SK-N-SH (cell line): Measurements from ENCODE around the gene TXNRD2. TPM values are rescaled to one million over a fixed set of nuclear protein-coding genes. Genes with fewer than 3 reads are reported as not detected.

ENCODE experiments used
- CTCF ChIA-PET: fragments of 300-600, 350-600 bp; formaldehyde crosslinking; extraction: SDS; loops from one replicate; lab custom pipeline; 2021; lab: Yijun Ruan, JAX
- POLR2A ChIA-PET: fragments of 350-600 bp; sonication (Branson Sonifier 250); formaldehyde crosslinking; extraction: SDS; loops from one replicate; lab custom pipeline; 2020; ENCODE audit warnings: antibody characterized with exemption, inconsistent platforms; lab: Yijun Ruan, JAX
- DNase-seq: peaks from one replicate; pipeline ENCODE4 v3.0.0; 2012
- H2AFZ ChIP-seq: fragments of 200-600 bp; sonication (generic); 2 replicates; pipeline ENCODE4 v1.8.1; 2016; ENCODE audit warnings: antibody characterized with exemption, mild to moderate bottlenecking, low read depth
- H3F3A ChIP-seq: fragments of 200-600 bp; sonication (generic); replicated peaks from 2 replicates; pipeline ENCODE3; 2016; ENCODE audit warnings: antibody characterized with exemption, mild to moderate bottlenecking; ENCODE audit not compliant: insufficient read depth
- H3K27ac ChIP-seq, 2 experiments: fragments of 200-500 bp in 1 of 2; fragments of 200-600 bp in 1 of 2; sonication (Bioruptor generic) in 1 of 2; sonication (generic), shearing (Covaris generic) in 1 of 2; 2 replicates each; pipeline versions ENCODE4 v1.5.1 to v1.6.1; 2014 to 2016; ENCODE audit warnings: low read depth in 2 of 2, inconsistent platforms in 1 of 2, low read length in 1 of 2, mild to moderate bottlenecking in 1 of 2, mixed read lengths in 1 of 2
- H3K27me3 ChIP-seq: fragments of 200-600 bp; sonication (generic), shearing (Covaris generic); 2 replicates; pipeline ENCODE4 v1.6.1; 2016; ENCODE audit warnings: mixed run types; ENCODE audit not compliant: insufficient read depth
- H3K36me3 ChIP-seq, 2 experiments: fragments of 200-500 bp in 1 of 2; fragments of 200-600 bp in 1 of 2; sonication (Bioruptor generic) in 1 of 2; sonication (generic) in 1 of 2; replicated peaks in 1 of 2; 2 replicates each; pipeline versions ENCODE3 to v1.5.1; 2014 to 2016; ENCODE audit warnings: low read length in 1 of 2, mild to moderate bottlenecking in 1 of 2; ENCODE audit not compliant: insufficient read depth in 2 of 2, control insufficient read depth in 1 of 2
- H3K4me1 ChIP-seq, 2 experiments: fragments of 200-500 bp in 1 of 2; fragments of 200-600 bp in 1 of 2; sonication (Bioruptor generic) in 1 of 2; sonication (generic), shearing (Covaris generic) in 1 of 2; 2 replicates each; pipeline versions ENCODE4 v1.5.1 to v1.6.1; 2014 to 2016; ENCODE audit warnings: low read depth in 1 of 2, low read length in 1 of 2, mixed run types in 1 of 2; ENCODE audit not compliant: insufficient read depth in 2 of 2, control insufficient read depth in 1 of 2
- H3K4me2 ChIP-seq: fragments of 200-600 bp; sonication (generic), shearing (Covaris generic); 2 replicates; pipeline ENCODE4 v1.6.1; 2017; ENCODE audit warnings: mixed run types
- H3K4me3 ChIP-seq, 2 experiments: fragments of 200-500 bp in 1 of 2; fragments of 200-600 bp in 1 of 2; sonication (Bioruptor generic) in 1 of 2; sonication (generic), shearing (Covaris generic) in 1 of 2; 2 replicates each; pipeline versions ENCODE4 v1.5.1 to v1.8.1; 2014 to 2016; ENCODE audit warnings: low read depth in 2 of 2, inconsistent platforms in 1 of 2, low read length in 1 of 2, mild to moderate bottlenecking in 1 of 2, mixed read lengths in 1 of 2, moderate library complexity in 1 of 2
- H3K79me2 ChIP-seq: fragments of 200-600 bp; sonication (generic); 2 replicates; pipeline ENCODE4 v1.8.1; 2017; ENCODE audit warnings: mild to moderate bottlenecking; ENCODE audit not compliant: insufficient read depth
- H3K9ac ChIP-seq: fragments of 200-600 bp; sonication (generic); 2 replicates; pipeline ENCODE4 v1.6.1; 2017; ENCODE audit warnings: mixed run types
- H3K9me2 ChIP-seq: fragments of 200-600 bp; sonication (generic); 2 replicates; pipeline ENCODE4 v1.6.1; 2017; ENCODE audit warnings: mixed run types
- H3K9me3 ChIP-seq: fragments of 200-600 bp; sonication (generic); 2 replicates; pipeline ENCODE4 v1.6.1; 2017; ENCODE audit warnings: mixed run types, mild to moderate bottlenecking, moderate library complexity
- H4K20me1 ChIP-seq: fragments of 200-600 bp; sonication (generic); 2 replicates; pipeline ENCODE4 v1.6.1; 2017; ENCODE audit warnings: mild to moderate bottlenecking, mixed run types; ENCODE audit not compliant: insufficient read depth
- CHD2 ChIP-seq: fragments of 150-350 bp; IDR thresholded peaks from 2 replicates; pipeline ENCODE4 v1.6.1; 2018; ENCODE audit warnings: low read length; ENCODE audit not compliant: partially characterized antibody
- EP300 ChIP-seq, 2 experiments: IDR thresholded peaks; 2 replicates each; pipeline versions ENCODE4 v1.4.0 to v1.6.1; 2012; ENCODE audit warnings: borderline replicate concordance in 1 of 2, low read depth in 1 of 2, low read length in 1 of 2
- FOSL2 ChIP-seq: IDR thresholded peaks from 2 replicates; pipeline ENCODE4 v1.4.0; 2012; ENCODE audit warnings: low read depth, mild to moderate bottlenecking, moderate library complexity, borderline replicate concordance
- FOXJ3 ChIP-seq: sonication (generic); formaldehyde crosslinking; IDR thresholded peaks from 2 replicates; pipeline ENCODE4 v1.5.1; 2020; ENCODE audit warnings: mild to moderate bottlenecking, missing genetic modification reagents
- FOXM1 ChIP-seq: IDR thresholded peaks from 2 replicates; pipeline ENCODE4 v1.4.0; 2012; ENCODE audit warnings: low read depth, mild to moderate bottlenecking
- GABPA ChIP-seq: IDR thresholded peaks from 2 replicates; pipeline ENCODE4 v1.4.0; 2012; ENCODE audit warnings: low read depth, mild to moderate bottlenecking
- GATA2 ChIP-seq: sonication (generic); formaldehyde crosslinking; IDR thresholded peaks from 2 replicates; pipeline ENCODE4 v1.5.0; 2020; ENCODE audit warnings: mild to moderate bottlenecking, missing genetic modification reagents
- JUND ChIP-seq: IDR thresholded peaks from 2 replicates; pipeline ENCODE4 v1.4.0; 2012
- MXI1 ChIP-seq: IDR thresholded peaks from 2 replicates; pipeline ENCODE4 v1.6.1; 2012; ENCODE audit warnings: mild to moderate bottlenecking, low read depth, low read length, improper control_type of control experiment
- POLR2AphosphoS5 ChIP-seq: IDR thresholded peaks from 2 replicates; pipeline ENCODE4 v1.6.1; 2012; ENCODE audit warnings: low read depth, low read length
- RXRA ChIP-seq: IDR thresholded peaks from 2 replicates; pipeline ENCODE4 v1.4.0; 2012; ENCODE audit warnings: low read depth, mild to moderate bottlenecking, borderline replicate concordance
- SIN3A ChIP-seq: IDR thresholded peaks from 2 replicates; pipeline ENCODE4 v1.6.1; 2012; ENCODE audit warnings: low read depth, mild to moderate bottlenecking, low read length, moderate library complexity, borderline replicate concordance
- SMC3 ChIP-seq: IDR thresholded peaks from 2 replicates; pipeline ENCODE4 v1.6.1; 2012; ENCODE audit warnings: low read depth, low read length, improper control_type of control experiment
- TAF1 ChIP-seq: IDR thresholded peaks from 2 replicates; pipeline ENCODE4 v1.6.1; 2012; ENCODE audit warnings: low read depth, mild to moderate bottlenecking, low read length, moderate library complexity, borderline replicate concordance
- TCF12 ChIP-seq: IDR thresholded peaks from 2 replicates; pipeline ENCODE4 v1.4.0; 2012
- YY1 ChIP-seq: IDR thresholded peaks from 2 replicates; pipeline ENCODE4 v1.4.0; 2012; ENCODE audit warnings: low read depth, mild to moderate bottlenecking
- WGBS: methylation state at CpG from one replicate; pipeline ENCODE4 v1.1.6; 2017; ENCODE audit warnings: low lambda C conversion rate; 5-methylcytosine and 5-hydroxymethylcytosine counted together
- polyA plus RNA-seq, 3 experiments: library from polyadenylated mRNA; depleted of rRNA; stranded (reverse); fragments of >200 nt; gene quantifications; 2 replicates each; pipeline ENCODE4 v1.2.3, GENCODE V29; 2012
- TF ChIP-seq, protein P1 (sequence below): IDR thresholded peaks from 2 replicates; pipeline ENCODE4; 2012
- TF ChIP-seq, protein P2 (sequence below): fragments of 200-600 bp; sonication (generic); IDR thresholded peaks from 2 replicates; pipeline ENCODE4 v1.6.1; 2017; ENCODE audit warnings: antibody characterized with exemption, mild to moderate bottlenecking, moderate library complexity
- TF ChIP-seq, protein P3 (sequence below): IDR thresholded peaks from 2 replicates; pipeline ENCODE4 v1.4.0; 2012; ENCODE audit warnings: low read depth, borderline replicate concordance

Gene TXNRD2
- polyA plus RNA-seq, 1 of the 3 experiments (the other 2 are of a cell fraction), result 34.7 TPM

DNA sequence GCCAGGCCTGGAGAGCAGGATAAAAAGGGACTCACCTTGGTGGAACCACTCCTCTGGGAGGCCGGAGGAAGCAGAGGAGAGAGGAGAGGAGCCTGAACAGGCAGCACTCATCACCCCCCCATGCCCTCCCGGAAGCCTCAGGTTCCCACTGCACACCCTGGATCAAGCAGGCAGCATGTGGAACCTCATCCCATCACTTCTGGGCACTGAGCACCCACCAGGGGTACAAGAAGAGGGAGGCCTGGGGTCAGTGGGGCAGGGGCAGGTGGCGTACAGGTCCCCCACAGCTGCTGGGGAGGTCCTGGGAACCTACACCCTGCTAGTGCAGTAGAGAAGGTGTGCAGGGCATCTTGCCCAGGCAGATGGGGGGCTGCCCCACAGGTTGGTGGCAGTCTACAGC, 35.1 kb upstream of the TXNRD2 start:
- Histone ChIP-seq H3K9me3 (no peaks in the 10 kb centered on the region), H3K79me2 (no peaks in the 10 kb centered on the region), H3F3A (no peaks in the 10 kb centered on the region), H3K9ac (no peak overlapping the region), H3K27me3 (no peaks in the 10 kb centered on the region), H3K4me3 (no peak overlapping the region), H4K20me1 (no peaks in the 10 kb centered on the region), H3K4me1 (peaks cover 0 to 25% of the 10 kb centered on the region in 2 experiments; a peak in 1 of 4 replicates), H3K4me2 (no peak overlapping the region), H3K27ac (no peak overlapping the region), H3K36me3 (peaks cover 0 to 57% of the 10 kb centered on the region in 2 experiments), H2AFZ (no peak overlapping the region), H3K9me2 (no peaks in the 10 kb centered on the region)
- no peak for TF ChIP-seq RXRA
- no peak for TF ChIP-seq GATA2 (CRISPR knock-in tag)
- no peak for TF ChIP-seq TCF12
- no peak for TF ChIP-seq CHD2
- TF ChIP-seq, protein P1, sequence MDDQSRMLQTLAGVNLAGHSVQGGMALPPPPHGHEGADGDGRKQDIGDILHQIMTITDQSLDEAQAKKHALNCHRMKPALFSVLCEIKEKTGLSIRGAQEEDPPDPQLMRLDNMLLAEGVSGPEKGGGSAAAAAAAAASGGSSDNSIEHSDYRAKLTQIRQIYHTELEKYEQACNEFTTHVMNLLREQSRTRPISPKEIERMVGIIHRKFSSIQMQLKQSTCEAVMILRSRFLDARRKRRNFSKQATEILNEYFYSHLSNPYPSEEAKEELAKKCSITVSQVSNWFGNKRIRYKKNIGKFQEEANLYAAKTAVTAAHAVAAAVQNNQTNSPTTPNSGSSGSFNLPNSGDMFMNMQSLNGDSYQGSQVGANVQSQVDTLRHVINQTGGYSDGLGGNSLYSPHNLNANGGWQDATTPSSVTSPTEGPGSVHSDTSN, result no peak
- TF ChIP-seq FOSL2, result no peak
- TF ChIP-seq, protein P2, sequence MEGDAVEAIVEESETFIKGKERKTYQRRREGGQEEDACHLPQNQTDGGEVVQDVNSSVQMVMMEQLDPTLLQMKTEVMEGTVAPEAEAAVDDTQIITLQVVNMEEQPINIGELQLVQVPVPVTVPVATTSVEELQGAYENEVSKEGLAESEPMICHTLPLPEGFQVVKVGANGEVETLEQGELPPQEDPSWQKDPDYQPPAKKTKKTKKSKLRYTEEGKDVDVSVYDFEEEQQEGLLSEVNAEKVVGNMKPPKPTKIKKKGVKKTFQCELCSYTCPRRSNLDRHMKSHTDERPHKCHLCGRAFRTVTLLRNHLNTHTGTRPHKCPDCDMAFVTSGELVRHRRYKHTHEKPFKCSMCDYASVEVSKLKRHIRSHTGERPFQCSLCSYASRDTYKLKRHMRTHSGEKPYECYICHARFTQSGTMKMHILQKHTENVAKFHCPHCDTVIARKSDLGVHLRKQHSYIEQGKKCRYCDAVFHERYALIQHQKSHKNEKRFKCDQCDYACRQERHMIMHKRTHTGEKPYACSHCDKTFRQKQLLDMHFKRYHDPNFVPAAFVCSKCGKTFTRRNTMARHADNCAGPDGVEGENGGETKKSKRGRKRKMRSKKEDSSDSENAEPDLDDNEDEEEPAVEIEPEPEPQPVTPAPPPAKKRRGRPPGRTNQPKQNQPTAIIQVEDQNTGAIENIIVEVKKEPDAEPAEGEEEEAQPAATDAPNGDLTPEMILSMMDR, result no peak
- TF ChIP-seq GABPA, result no peak
- no peak for TF ChIP-seq FOXM1
- no peak for TF ChIP-seq JUND
- no peak for TF ChIP-seq YY1
- no peak for TF ChIP-seq MXI1
- TF ChIP-seq SMC3, result no peak
- TF ChIP-seq, protein P3, sequence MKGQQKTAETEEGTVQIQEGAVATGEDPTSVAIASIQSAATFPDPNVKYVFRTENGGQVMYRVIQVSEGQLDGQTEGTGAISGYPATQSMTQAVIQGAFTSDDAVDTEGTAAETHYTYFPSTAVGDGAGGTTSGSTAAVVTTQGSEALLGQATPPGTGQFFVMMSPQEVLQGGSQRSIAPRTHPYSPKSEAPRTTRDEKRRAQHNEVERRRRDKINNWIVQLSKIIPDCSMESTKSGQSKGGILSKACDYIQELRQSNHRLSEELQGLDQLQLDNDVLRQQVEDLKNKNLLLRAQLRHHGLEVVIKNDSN, result no peak
- no peak for TF ChIP-seq TAF1
- no peak for TF ChIP-seq SIN3A
- ChIA-PET CTCF (interaction anchor here (2.1 to 16.4 kb wide), 3 partner anchors 14 to 36 kb away, joined by 6 to 501 read pairs (median 224); no protein-coding TSS in a partner anchor), POLR2A (no interaction called here)
- WGBS, result no CpG with 5 or more reads among the region's 3 CpGs
- no peak for DNase-seq

DNA sequence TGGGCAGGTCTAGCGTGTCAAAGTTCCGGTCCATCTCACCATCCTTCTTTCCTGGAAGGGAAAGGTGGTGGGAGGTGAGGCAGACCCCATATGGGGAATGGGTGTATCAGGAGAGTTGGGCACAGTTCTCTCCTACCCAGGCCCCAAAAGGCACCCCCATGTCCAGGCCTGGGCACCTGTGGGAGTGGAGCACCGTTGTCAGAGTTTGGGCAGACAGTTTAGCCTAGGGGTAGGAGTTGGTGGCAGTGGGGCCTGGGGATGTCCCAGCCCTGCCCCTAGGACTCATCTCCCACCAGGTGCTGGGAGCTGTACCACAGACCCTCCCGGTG, 34.1 kb upstream of the TXNRD2 start:
- TF ChIP-seq FOXJ3, result no peak
- no peak for TF ChIP-seq TAF1
- TF ChIP-seq POLR2AphosphoS5, result no peak
- no peak for TF ChIP-seq EP300 (IDR thresholded peaks at IDR 0.05; ENCODE audit: borderline replicate concordance in 1 of 2, low read depth in 1 of 2, low read length in 1 of 2)
- TF ChIP-seq, protein P2, result no peak
- CTCF ChIA-PET, result interaction anchor here (1.0 to 16.4 kb wide), 5 partner anchors 9 to 37 kb away, joined by 3 to 501 read pairs (median 6); no protein-coding TSS in a partner anchor
- Histone ChIP-seq H3K36me3 (peaks cover 0 to 59% of the 10 kb centered on the region in 2 experiments), H3K9me2 (no peaks in the 10 kb centered on the region), H3K27me3 (no peaks in the 10 kb centered on the region), H2AFZ (no peak overlapping the region), H3F3A (peaks cover 3% of the 10 kb centered on the region), H3K4me3 (no peak overlapping the region), H3K9me3 (no peaks in the 10 kb centered on the region), H3K79me2 (no peaks in the 10 kb centered on the region), H3K9ac (no peak overlapping the region), H3K4me2 (no peak overlapping the region), H4K20me1 (no peaks in the 10 kb centered on the region), H3K4me1 (peaks cover 0 to 30% of the 10 kb centered on the region in 2 experiments; a peak in 1 of 4 replicates), H3K27ac (peak overlapping the region in 1 of 2 experiments; percentile 12; a peak in 2 of 4 replicates)
- no peak for DNase-seq
- POLR2A ChIA-PET, result interaction anchor here (1.3 kb wide), 1 partner anchor 37 kb away, joined by 6 read pairs; no protein-coding TSS in a partner anchor
- WGBS, result 100% methylated on average over 2 of the region's 4 CpGs
